ENCODE results near the gene ADAM12. TPM values are rescaled to one million over a fixed set of nuclear protein-coding genes. Genes with fewer than 3 reads are reported as not detected.

The ADAM12 gene
- total RNA-seq, 2 experiments from 2014 or later, result 1.3 TPM

DNA sequence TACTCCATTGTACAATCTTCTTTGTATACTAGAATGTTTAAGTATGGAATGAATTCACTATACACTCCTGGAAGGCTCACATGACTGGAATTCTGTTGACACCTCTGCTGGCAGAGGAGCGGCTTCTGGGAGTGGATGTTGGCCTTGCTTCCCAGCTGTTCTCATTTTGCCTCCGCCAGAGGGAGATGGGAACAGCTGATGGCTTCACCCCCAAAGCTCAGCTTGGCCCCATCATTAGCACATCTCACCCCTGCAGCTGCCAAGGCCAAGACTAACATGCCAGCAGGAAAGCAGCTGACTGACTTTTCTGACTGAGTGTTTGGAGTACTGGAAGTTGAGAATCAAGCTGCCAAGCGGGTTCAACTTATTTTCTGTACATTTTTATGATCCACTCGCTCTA, 15.1 kb downstream of the ADAM12 start:
- Mint-ChIP-seq H3K4me1 (ENCODE audit: low read depth) (no peaks in the 10 kb centered on the region), H3K9me3 (no peaks in the 10 kb centered on the region), H3K36me3 (ENCODE audit: low read depth) (no peaks in the 10 kb centered on the region), H3K27me3 (no peaks in the 10 kb centered on the region), H3K4me3 (no peak overlapping the region), H3K27ac (no peak overlapping the region)
- ChIA-PET CTCF (no interaction called here), POLR2A (no interaction called here)
- DNase-seq (no peak), ATAC-seq (no peak)
- intact Hi-C loops (cut with micrococcal nuclease), result no loop called here
- TF ChIP-seq, protein P1, sequence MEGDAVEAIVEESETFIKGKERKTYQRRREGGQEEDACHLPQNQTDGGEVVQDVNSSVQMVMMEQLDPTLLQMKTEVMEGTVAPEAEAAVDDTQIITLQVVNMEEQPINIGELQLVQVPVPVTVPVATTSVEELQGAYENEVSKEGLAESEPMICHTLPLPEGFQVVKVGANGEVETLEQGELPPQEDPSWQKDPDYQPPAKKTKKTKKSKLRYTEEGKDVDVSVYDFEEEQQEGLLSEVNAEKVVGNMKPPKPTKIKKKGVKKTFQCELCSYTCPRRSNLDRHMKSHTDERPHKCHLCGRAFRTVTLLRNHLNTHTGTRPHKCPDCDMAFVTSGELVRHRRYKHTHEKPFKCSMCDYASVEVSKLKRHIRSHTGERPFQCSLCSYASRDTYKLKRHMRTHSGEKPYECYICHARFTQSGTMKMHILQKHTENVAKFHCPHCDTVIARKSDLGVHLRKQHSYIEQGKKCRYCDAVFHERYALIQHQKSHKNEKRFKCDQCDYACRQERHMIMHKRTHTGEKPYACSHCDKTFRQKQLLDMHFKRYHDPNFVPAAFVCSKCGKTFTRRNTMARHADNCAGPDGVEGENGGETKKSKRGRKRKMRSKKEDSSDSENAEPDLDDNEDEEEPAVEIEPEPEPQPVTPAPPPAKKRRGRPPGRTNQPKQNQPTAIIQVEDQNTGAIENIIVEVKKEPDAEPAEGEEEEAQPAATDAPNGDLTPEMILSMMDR (IDR thresholded peaks at IDR 0.05), result no peak

DNA sequence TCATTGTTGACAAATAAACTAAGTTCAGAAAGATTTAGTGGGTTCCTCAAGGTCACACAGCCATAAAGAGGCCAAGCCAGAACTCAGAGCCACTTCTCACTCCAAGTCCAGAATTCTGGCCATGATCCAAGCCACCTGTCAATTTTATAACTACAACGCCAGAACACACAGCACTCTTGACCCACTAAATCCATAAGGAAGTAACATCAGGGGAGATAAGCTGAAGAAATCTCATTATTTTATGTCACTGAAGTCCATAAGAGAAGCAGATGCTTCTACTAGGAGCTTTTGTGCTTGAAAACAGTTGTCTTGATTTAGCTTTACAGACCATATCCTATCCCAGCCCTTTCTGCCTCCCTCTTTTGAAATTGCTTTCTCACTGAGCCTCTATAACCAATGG, 15.9 kb downstream of the ADAM12 start:
- Mint-ChIP-seq H3K4me1 (ENCODE audit: low read depth) (no peaks in the 10 kb centered on the region), H3K27ac (no peak overlapping the region), H3K4me3 (no peak overlapping the region), H3K9me3 (no peaks in the 10 kb centered on the region), H3K27me3 (no peaks in the 10 kb centered on the region), H3K36me3 (ENCODE audit: low read depth) (no peaks in the 10 kb centered on the region)
- TF ChIP-seq, protein P1 (IDR thresholded peaks at IDR 0.05), result no peak
- ATAC-seq (no peak), DNase-seq (no peak)
- ChIA-PET POLR2A (no interaction called here), CTCF (no interaction called here)
- intact Hi-C loops (cut with micrococcal nuclease), result no loop called here

DNA sequence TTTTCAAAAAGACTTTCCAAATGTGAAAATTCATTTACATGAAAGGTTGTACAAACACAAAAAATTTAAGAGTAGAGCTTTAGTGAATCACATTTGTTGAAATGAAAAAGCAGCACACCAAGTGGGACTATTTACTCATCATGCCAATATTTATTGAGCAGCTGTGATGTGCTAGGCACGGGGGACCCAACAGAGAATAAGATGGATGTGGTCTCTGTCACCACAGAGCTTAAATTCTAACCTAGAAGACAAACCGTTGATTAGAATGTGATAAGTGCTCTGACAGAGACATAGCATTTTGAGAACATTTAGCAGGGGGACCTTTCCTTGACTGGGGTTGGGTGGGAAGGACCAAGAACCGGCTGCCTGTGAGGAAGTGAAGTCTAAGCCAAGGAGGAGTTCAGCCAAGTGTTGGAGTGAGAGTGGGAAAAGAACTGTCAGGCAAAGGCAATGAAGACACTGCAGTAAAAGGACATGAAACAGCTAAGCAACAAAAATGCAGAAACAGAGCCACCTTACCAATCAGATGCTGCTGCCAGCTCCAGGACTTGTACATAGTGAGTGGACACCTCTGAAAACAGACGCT, 19.1 kb downstream of the ADAM12 start:
- CTCF ChIA-PET, result no interaction called here
- POLR2A ChIA-PET, result no interaction called here
- TF ChIP-seq, protein P1 (IDR thresholded peaks at IDR 0.05), result no peak
- no peaks in the 10 kb centered on the region for H3K9me3 Mint-ChIP-seq
- ATAC-seq (no peak), DNase-seq (no peak)
- no peaks in the 10 kb centered on the region for H3K36me3 Mint-ChIP-seq (ENCODE audit: low read depth)
- intact Hi-C loops (cut with micrococcal nuclease), result no loop called here
- no peak overlapping the region for H3K27ac Mint-ChIP-seq
- H3K27me3 Mint-ChIP-seq, result no peaks in the 10 kb centered on the region
- no peaks in the 10 kb centered on the region for H3K4me1 Mint-ChIP-seq (ENCODE audit: low read depth)
- H3K4me3 Mint-ChIP-seq, result no peak overlapping the region

DNA sequence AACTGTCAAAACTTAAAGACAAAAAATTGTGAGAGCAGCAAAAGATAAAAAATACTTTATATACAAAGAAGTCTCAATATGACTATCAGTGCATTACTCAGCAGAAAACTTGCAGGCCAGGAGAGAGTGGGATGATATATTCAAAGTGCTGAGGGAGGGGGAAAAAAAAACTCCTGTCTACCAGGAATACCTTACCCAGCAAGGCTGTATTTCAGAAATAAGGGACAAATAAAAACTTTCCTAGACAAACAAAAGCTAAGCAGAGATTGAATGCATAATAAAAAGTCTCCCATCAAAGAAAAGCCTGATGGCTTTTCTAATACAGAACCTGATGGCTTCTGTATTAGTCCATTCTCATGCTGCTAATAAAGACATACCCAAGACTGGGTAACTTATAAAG, 31.1 kb downstream of the ADAM12 start:
- TF ChIP-seq, protein P1 (IDR thresholded peaks at IDR 0.05), result no peak
- Mint-ChIP-seq H3K27ac (no peak overlapping the region), H3K36me3 (ENCODE audit: low read depth) (no peaks in the 10 kb centered on the region), H3K27me3 (no peaks in the 10 kb centered on the region), H3K4me3 (no peak overlapping the region), H3K4me1 (ENCODE audit: low read depth) (no peaks in the 10 kb centered on the region), H3K9me3 (peaks cover 21% of the 10 kb centered on the region)
- DNase-seq, result no peak
- intact Hi-C loops (cut with micrococcal nuclease), result no loop called here
- ATAC-seq, result no peak
- POLR2A ChIA-PET, result no interaction called here
- CTCF ChIA-PET, result no interaction called here

DNA sequence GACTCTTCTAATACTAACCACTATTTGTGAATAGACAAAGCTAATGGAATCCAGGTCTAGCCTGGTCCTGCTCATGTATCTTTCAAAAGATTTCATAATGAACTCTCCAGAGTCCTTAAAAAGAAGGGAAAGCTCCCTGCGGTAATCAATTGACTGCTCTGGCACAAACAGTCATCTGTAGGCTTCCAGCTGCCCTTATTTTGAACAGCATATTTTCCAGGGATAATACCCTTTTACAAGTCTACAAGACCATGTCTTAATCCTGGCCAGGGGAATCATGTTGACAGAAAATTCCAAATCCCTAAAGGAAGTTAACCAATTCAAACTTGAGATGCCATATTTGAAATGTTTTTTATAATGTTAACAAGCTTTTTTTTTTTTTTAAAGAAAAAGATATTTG, 34.6 kb downstream of the ADAM12 start:
- no peak overlapping the region for H3K4me3 Mint-ChIP-seq
- intact Hi-C loops (cut with micrococcal nuclease), result no loop called here
- no peak for ATAC-seq
- no peak overlapping the region for H3K27ac Mint-ChIP-seq
- peaks cover 5% of the 10 kb centered on the region for H3K27me3 Mint-ChIP-seq
- H3K4me1 Mint-ChIP-seq (ENCODE audit: low read depth), result no peaks in the 10 kb centered on the region
- TF ChIP-seq, protein P1 (IDR thresholded peaks at IDR 0.05), result no peak
- H3K9me3 Mint-ChIP-seq, result peaks cover 12% of the 10 kb centered on the region
- POLR2A ChIA-PET, result no interaction called here
- H3K36me3 Mint-ChIP-seq (ENCODE audit: low read depth), result no peaks in the 10 kb centered on the region
- CTCF ChIA-PET, result no interaction called here
- DNase-seq, result no peak

Measured in activated CD8-positive, alpha-beta T cell treated with anti-CD3 and anti-CD28 coated beads for 36 hours (primary cell).